Stimulated activated CD8-positive, alpha-beta memory T cell treated with anti-CD3 and anti-CD28 coated beads, Interleukin-12 subunit alpha, Interleukin-12 subunit beta, amount 100 ng/mL, for 24 hours (primary cell): ENCODE data around the gene CLEC2D.
"Not testable (repeated sequence)": the region's sequence is repeated elsewhere in the genome, so short reads cannot be mapped to it uniquely, and the experiment has no call there.

Source experiments
- DNase-seq: peaks from one replicate; pipeline ENCODE4 v3.0.0-alpha.2; 2020; ENCODE audit errors: extremely low read depth

CLEC2D gene

DNA sequence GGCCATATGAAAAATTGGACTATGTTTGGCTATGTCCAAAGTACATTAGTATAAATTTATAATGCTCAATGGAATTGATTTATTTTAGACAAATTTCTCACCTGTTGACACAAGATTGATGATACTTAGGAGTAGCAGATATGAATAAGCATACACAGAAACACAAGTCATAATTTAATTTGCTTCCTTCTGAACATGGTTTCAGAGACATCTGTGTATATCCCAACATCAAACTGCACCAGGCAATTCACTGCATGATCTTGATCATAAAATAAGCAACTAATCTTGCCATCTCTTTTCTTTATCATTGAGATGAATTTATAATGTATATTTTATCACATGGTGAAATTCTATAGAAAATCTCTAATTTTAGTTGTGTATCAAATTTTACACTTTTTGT lies 59.6 kb downstream of the CLEC2D start:
- no peak for DNase-seq

DNA sequence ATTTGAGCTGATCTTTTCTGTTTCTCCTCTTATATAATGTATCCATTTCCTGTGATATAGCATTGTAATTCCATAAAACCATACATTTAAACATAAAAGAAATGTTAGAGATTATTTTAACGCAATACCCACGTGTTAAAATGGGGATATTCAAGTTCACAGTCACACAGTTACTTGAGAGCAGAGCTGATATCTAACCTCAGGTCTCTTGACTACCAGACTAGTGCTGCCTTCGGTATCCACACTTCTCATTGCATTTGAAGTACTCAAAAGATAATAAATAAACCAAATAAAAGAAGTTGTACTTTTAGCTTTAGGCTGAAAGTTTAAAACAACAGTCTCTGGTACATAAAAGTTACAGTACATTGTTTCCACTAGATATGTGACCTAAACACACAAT lies 60.5 kb downstream of the CLEC2D start:
- DNase-seq = no peak

DNA sequence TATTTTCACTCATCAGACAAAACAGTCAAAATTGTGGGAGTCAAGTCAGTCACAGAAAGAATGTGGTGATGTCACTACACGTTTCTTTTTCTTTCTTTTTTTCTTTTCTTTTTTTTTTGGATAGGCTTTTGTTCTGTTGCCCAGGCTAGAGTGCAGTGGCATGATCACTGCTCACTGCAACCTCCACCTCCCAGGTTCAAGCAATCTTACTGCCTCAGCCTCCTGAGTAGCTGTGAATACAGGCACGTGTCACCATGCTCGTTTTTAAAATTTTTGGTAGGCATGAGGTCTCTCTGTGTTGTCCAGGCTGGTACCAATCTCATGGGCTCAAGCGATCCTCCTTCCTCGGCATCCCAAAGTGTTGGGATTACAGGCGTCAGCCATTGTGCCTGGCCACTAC lies 61.1 kb downstream of the CLEC2D start:
- no peak for DNase-seq

DNA sequence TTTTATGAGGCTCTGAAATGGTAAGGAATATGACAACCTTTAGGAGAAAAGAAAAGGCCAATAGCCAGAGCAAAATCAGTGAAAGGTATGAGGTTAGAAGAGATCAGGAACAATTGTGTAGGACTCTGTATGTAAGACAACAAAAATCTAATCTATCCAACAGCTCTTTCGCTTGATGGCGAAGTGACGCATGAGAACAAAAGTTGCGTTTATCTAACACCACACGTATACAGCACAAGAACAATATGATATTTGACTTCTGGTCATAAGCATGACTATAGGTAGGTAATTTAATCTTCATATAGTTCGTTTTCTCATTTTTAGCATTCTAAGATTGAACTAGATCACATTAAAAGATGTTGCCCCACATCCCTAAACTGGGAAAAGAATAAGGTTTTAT lies 61.9 kb downstream of the CLEC2D start:
- DNase-seq = no peak

DNA sequence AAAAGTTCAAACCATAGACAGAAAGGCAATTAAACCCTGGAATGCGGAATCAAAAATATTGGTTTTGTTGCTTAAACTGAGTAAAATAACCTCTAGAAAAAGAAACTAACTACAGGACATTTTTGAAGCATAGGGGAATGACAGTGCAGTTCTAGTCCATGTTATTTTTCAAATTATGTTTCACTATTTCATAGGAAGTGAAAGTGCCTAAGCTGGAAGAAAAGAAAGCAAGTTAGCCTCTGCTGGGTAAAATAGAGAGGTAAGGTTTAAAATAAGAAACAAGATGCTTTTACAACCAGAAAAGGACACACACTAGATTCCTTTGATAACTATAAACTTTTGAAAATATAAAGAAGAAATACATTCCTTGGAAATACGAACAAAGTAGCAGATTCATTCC lies 62.3 kb downstream of the CLEC2D start:
- no peak for DNase-seq

DNA sequence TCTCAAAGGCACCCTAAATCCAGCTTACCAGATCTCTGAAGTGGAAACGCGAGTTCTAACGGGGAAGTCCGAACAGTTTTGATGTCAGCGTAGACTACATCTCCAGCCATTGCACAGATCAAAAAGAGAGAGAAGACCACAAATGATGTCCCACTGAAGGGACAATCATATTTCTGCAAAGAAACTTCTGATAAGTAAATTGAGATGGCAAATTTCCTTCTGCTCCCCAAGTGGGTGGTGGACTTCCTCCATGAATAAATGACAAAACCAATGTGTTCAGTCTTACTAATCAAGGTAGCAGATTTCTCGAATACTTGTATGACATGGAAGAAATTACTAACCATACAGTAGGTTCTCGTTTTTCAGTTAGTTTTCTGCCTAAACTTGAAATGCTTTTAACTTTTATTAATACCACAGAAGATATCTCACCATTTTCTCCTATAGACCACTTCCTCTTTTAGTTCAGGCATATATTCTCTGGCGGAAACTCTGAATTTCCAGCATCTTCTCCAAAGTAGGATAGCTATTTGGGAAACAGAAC lies 63.5 kb downstream of the CLEC2D start, which contains the start of gene CLECL1:
Gene CLECL1 (minus strand): TSS at position 177 of the 541 bp plus-strand sequence.
- no peak for DNase-seq

DNA sequence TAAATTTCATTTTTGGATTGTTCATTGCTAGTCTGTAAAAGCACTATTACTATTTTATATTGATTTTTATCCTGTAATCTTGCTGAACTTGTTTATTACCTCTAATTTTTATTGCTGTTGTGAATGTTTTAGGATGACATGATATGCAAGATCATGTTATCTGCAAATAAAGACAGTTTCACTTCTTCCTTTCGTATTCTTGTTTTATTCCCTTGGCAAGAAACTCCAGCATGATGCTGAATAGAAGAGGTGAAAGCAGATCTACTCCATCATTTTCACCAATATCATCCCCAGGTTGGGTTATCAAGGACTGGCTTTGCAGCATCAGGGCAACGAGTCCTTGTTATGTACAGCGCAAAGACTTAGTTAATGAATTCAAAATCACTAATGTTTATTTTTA lies 66.1 kb downstream of the CLEC2D start:
- no peak for DNase-seq

DNA sequence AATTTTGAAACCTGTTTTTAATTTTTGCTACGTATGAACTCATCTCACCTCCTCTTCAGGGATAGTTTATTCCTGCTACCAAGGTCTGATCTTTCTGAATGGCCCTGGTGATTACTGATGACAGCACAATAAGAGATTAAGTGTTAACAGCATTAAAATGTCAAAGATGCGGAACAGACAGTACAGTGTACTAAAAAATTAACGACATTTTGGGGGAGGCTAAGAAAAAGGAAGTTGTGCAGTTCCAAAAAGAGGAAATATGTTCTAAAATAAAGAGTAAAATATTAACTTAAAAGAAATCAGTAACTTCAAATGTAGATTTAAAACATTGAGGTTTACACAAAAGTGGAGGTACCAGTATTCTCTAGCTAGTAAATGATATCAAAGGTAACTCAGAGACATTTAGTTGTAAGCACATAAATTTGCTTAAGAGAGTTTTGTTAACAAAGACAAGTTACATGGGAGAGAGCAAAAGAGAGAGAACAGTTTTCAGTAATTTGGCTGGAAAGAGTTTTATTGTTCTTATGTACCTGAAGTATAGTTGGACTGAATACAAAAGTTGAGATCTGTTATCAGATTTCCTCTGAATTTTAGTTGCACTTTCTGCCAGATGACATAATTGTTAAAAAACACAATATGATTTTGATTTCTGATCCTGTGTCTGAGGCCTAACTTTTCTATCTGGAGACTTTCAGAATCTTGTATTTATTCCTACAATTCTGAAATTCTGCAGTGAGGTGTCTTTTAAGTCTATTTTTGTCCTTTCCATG lies 67.6 kb downstream of the CLEC2D start:
- DNase-seq = no peak

DNA sequence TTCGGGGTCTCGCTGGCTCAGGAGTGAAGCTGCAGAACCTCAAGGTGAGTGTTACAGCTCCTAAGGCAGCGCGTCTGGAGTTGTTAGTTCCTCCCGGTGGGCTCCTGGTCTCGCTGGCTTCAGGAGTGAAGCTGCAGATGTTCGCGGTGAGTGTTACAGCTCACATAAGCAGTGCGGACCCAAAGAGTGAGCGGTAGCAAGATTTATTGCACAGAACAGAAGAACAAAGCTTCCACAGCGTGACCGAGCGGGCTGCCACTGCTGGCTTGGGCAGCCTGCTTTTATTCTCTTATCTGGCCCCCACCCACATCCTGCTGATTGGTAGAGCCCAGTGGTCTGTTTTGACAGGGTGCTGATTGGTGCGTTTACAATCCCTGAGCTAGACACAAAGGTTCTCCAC lies 69.4 kb downstream of the CLEC2D start:
- not testable (repeated sequence) for DNase-seq

DNA sequence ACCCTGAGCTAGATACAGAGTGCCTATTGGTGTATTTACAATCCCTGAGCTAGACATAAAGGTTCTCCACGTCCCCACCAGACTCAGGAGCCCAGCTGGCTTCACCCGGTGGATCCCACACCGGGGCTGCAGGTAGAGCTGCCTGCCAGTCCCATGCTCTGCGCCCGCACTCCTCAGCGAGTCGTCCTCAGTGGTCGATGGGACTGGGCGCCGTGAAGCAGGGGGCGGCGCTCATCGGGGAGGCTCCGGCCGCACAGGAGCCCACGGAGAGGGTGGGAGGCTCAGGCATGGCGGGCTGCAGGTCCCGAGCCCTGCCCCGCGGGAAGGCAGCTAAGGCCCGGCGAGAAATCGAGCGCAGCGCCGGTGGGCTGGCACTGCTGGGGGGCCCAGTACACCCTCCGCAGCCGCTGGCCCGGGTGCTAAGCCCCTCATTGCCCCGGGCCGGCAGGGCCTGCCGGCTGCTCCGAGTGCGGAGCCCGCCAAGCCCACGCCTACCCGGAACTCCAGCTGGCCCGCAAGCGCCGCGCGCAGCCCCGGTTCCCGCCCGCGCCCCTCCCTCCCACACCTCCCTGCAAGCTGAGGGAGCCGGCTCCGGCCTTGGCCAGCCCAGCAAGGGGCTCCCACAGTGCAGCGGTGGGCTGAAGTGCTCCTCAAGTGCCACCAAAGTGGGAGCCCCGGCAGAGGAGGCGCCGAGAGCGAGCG lies 70.0 kb downstream of the CLEC2D start:
- not testable (repeated sequence) for DNase-seq

DNA sequence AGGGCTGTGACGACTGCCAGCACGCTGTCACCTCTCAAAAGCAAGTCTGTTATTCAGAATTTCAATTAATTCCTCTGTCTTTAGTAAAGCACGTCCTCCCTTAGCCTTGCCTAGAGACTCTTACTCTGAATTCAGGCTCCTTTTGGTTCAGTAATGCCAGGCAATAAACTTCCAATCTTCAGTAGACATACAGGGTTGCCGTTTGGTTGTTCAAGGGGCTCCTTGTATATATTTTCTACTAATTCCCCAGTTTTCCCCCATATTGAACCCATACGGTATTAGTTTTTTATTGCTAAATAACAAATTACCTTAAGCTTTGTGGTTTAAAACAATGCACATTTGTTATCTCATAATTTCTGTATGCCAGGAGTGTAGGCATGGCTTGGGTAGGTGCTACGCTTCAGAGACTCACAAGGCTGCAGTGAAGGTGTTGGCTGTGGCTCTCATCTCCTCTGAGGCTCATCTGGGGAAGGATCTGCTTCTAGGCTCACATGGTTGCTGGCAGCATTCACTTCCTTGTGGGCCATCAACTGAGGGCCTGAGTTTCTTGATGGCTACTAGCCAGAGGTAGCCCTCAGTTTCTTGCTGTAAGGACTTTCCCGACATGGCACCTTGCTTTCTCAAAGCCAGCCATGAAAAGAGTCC lies 70.7 kb downstream of the CLEC2D start:
- DNase-seq = no peak

DNA sequence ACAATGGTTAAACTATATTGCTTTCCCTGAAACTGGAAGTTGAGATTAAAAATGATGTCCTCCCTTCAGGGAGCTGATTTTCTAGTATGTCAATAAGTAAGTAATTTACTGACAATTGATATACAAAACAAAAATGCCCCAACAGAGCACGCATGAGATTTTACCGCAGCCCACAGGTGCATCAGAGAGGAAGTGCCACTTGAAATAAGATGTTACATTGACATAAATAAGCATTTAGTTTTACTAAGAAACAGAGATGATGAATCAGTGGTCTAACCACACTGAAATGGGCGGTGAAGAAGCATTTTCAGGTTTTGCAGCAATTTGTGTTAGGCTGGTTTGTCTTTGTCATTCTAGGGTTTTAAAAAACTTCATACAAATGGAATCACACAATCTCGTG lies 72.2 kb downstream of the CLEC2D start:
- DNase-seq = peak; percentile 47

DNA sequence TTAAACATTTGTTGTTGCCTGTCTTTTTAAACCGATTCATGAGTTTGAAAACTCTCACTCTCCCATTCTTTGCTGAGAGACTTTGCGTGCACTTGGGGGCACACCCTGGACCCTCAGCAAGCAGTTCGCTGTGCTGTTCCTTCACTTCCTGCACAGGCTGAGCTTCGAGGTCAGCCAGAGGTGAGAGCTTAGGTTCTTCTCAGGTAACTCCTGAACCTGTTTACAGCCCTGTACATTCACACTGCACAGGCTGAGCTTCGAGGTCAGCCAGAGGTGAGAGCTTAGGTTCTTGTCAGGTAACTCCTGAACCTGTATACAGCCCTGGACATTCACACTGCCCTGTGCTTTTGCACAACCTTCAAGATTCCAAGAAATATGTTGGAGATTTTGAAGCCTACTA lies 73.1 kb downstream of the CLEC2D start:
- DNase-seq = no peak

DNA sequence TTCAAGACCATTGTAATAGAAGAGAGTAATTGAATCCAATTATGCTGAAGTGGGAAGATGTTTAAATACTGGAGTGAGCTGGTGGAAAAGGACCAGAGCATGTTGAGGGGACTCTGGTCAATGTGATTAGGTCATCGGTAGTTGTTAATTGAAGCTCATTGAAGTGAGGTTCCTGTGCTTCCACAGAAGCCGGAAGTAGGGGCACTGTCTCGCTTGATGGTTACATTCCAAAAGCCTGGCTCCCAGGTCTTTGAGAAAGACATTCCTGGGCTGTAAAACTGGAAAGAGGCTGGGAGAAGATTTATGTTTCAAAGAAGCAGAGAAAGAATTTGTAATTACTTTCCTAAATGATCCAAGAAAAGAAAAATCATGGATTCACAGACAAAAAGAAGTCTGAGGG lies 75.7 kb downstream of the CLEC2D start:
- DNase-seq = no peak
